Endothelial cell of umbilical vein (primary cell): ENCODE measurements around the gene SEC14L6.

Experiments
- CTCF ChIP-seq, 2 donors: IDR thresholded peaks; 1 replicate in 1 of 2; 2 replicates in 1 of 2; pipeline ENCODE4 v1.5.1; 2011; ENCODE audit warnings: low read length in 2 of 2, mild to moderate bottlenecking in 2 of 2, moderate library complexity in 2 of 2, control low read depth in 1 of 2, inconsistent platforms in 1 of 2, low read depth in 1 of 2; ENCODE audit not compliant: insufficient read depth in 1 of 2; ENCODE audit errors: extremely low read depth in 1 of 2
- EZH2 ChIP-seq: IDR thresholded peaks from 2 replicates; pipeline ENCODE4 v1.6.1; 2012; ENCODE audit warnings: borderline replicate concordance, low read depth, mild to moderate bottlenecking, moderate library complexity, low read length, inconsistent platforms; ENCODE audit not compliant: severe bottlenecking
- FOS ChIP-seq: IDR thresholded peaks from 2 replicates; pipeline ENCODE4 v1.6.1; 2011; ENCODE audit warnings: mild to moderate bottlenecking, low read length, moderate library complexity, borderline replicate concordance; ENCODE audit not compliant: insufficient read depth
- GATA2 ChIP-seq: IDR thresholded peaks from 2 replicates; pipeline ENCODE4 v1.7.0; 2011; ENCODE audit warnings: low read depth, mild to moderate bottlenecking, moderate library complexity, mixed read lengths, low read length; ENCODE audit not compliant: insufficient read length, insufficient read depth
- JUN ChIP-seq: IDR thresholded peaks from 2 replicates; pipeline ENCODE4 v1.6.1; 2011; ENCODE audit warnings: borderline replicate concordance, low read depth; ENCODE audit not compliant: insufficient read length, insufficient read depth
- MAX ChIP-seq: IDR thresholded peaks from 2 replicates; pipeline ENCODE4 v1.6.1; 2011; ENCODE audit not compliant: insufficient read depth, insufficient read length
- MYC ChIP-seq: IDR thresholded peaks from one replicate; pipeline ENCODE4 v1.6.1; 2011; ENCODE audit warnings: mild to moderate bottlenecking, low read depth, low read length
- POLR2A ChIP-seq: IDR thresholded peaks from 2 replicates; pipeline ENCODE4 v1.6.1; 2012; ENCODE audit warnings: low read depth, mild to moderate bottlenecking, control low read depth, low read length
- POLR2AphosphoS5 ChIP-seq: IDR thresholded peaks from 2 replicates; pipeline ENCODE4 v1.6.1; 2012; ENCODE audit warnings: low read depth, mild to moderate bottlenecking, control low read depth, low read length, moderate library complexity; ENCODE audit not compliant: insufficient read depth

- TF ChIP-seq POLR2A (no peak), CTCF (IDR thresholded peaks at IDR 0.05; ENCODE audit: extremely low read depth in 1 of 2, insufficient read depth in 1 of 2, low read depth in 1 of 2, low read length in 2 of 2) (no peak), POLR2AphosphoS5 (no peak), EZH2 (no peak), JUN (no peak), MAX (no peak), GATA2 (no peak), MYC (no peak), FOS (no peak)
Observed at GRCh38 chr22:30500628-30501027, 45.9 kb downstream of the SEC14L6 start.
